Gastrocnemius medialis (tissue), 4 donors: ENCODE data around the gene RAB7A.

Source experiments
- POLR2A ChIP-seq, 2 donors: fragments of 450-650 bp; IDR thresholded peaks; one replicate each; pipeline ENCODE4 v1.6.1; 2017; ENCODE audit warnings: antibody characterized with exemption in 2 of 2, mild to moderate bottlenecking in 2 of 2, moderate library complexity in 2 of 2
- TF ChIP-seq, protein P1 (sequence below), 5 experiments: fragments of 450-650 bp in 3 of 5; fragments of 200-600 bp in 2 of 5; sonication (generic) in 2 of 5; IDR thresholded peaks in 4 of 5; conservative IDR thresholded peaks in 1 of 5; 1 replicate in 4 of 5; 2 replicates in 1 of 5; pipeline ENCODE4 v1.5.1; 2016 to 2019; ENCODE audit warnings: antibody characterized with exemption in 5 of 5, mild to moderate bottlenecking in 3 of 5, moderate library complexity in 3 of 5

DNA sequence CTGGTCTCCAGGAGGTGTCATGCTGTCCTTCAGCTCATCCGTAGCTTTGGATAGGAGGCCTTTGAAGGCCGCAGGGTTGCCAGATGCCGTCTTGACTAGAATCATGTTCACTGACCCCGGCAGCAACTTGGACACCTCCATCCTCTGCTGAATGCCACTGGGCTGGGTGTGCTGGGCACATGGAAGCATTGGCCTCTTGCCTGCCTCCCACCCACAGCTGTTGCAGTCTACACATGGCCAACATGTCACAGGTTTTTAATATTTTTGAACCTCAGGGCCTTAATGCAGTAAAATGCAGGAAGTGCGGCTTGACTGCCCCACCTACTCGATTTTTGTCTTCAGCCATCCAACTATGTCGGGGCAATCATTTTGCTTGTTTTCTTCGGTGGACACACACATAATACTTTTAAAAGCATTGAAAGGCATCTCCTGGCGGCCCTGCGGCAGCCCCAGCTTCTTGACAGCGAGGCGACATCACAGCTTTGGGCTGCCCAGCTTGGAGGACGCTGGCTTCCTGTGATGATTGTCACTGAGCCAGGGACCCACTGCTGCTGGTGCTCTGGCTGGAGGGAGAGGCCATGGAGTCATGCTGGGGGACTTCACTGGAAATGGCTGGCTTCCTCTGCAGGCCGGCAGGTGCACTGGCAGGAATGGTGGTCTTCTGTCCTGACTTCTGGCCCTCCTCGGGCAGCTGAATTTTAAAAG is 121.8 kb downstream of the RAB7A start:
- TF ChIP-seq, protein P1, sequence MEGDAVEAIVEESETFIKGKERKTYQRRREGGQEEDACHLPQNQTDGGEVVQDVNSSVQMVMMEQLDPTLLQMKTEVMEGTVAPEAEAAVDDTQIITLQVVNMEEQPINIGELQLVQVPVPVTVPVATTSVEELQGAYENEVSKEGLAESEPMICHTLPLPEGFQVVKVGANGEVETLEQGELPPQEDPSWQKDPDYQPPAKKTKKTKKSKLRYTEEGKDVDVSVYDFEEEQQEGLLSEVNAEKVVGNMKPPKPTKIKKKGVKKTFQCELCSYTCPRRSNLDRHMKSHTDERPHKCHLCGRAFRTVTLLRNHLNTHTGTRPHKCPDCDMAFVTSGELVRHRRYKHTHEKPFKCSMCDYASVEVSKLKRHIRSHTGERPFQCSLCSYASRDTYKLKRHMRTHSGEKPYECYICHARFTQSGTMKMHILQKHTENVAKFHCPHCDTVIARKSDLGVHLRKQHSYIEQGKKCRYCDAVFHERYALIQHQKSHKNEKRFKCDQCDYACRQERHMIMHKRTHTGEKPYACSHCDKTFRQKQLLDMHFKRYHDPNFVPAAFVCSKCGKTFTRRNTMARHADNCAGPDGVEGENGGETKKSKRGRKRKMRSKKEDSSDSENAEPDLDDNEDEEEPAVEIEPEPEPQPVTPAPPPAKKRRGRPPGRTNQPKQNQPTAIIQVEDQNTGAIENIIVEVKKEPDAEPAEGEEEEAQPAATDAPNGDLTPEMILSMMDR (IDR thresholded peaks at IDR 0.05 in 4 of 5, conservative IDR thresholded peaks at IDR 0.05 in 1 of 5): no peak
- TF ChIP-seq POLR2A (IDR thresholded peaks at IDR 0.05): no peak
